NCI-H1436 (cell line): Measurements from ENCODE around the gene FKBP8.
"Not testable (repeated sequence)": the region's sequence is repeated elsewhere in the genome, so short reads cannot be mapped to it uniquely, and the experiment has no call there.

Experiments used
- DNase-seq: peaks from one replicate; lab custom pipeline; 2025; lab: John Stamatoyannopoulos, UW

FKBP8 gene

GRCh38 chr19:18558604-18559003, 15.2 kb upstream of the FKBP8 start:
- no peak for DNase-seq

GRCh38 chr19:18558202-18558555, 14.8 kb upstream of the FKBP8 start:
- DNase-seq = no peak

- peak; percentile 96 for DNase-seq
Measured at GRCh38 chr19:18557411-18558201, 14.2 kb upstream of the FKBP8 start, which contains the start of gene KXD1. KXD1 (plus strand) TSS chr19:18557870; CDS start chr19:18562057, 4,187 bp downstream.

- DNase-seq = no peak
Measured at GRCh38 chr19:18551631-18552030, 8.3 kb upstream of the FKBP8 start.

GRCh38 chr19:18543814-18544475, 572 bp upstream of the FKBP8 start:
- DNase-seq = peak; percentile 60

- DNase-seq = no peak
Measured at GRCh38 chr19:18541992-18542940, 1.1 kb downstream of the FKBP8 start.

GRCh38 chr19:18541258-18541991, 1.9 kb downstream of the FKBP8 start:
- DNase-seq = no peak

- not testable (repeated sequence) for DNase-seq
Measured at GRCh38 chr19:18540200-18540599, 3.2 kb downstream of the FKBP8 start.

GRCh38 chr19:18539372-18539771, 4.0 kb downstream of the FKBP8 start:
- DNase-seq = no peak

GRCh38 chr19:18538115-18538514, 5.3 kb downstream of the FKBP8 start:
- DNase-seq = no peak

GRCh38 chr19:18537431-18537830, 5.9 kb downstream of the FKBP8 start:
- no peak for DNase-seq

GRCh38 chr19:18536475-18536874, 6.9 kb downstream of the FKBP8 start:
- DNase-seq = no peak

GRCh38 chr19:18533058-18533457, 10.3 kb downstream of the FKBP8 start:
- no peak for DNase-seq

GRCh38 chr19:18532168-18532890, 11.0 kb downstream of the FKBP8 start:
- no peak for DNase-seq

GRCh38 chr19:18531485-18531884, 11.9 kb downstream of the FKBP8 start:
- no peak for DNase-seq

GRCh38 chr19:18529782-18530181, 13.6 kb downstream of the FKBP8 start:
- no peak for DNase-seq

GRCh38 chr19:18526316-18526715, 17.1 kb downstream of the FKBP8 start:
- no peak for DNase-seq

GRCh38 chr19:18523841-18524240, 19.5 kb downstream of the FKBP8 start:
- DNase-seq = no peak

GRCh38 chr19:18522862-18523440, 20.4 kb downstream of the FKBP8 start:
- DNase-seq = not testable (repeated sequence)

GRCh38 chr19:18522124-18522861, 21.1 kb downstream of the FKBP8 start:
- DNase-seq = peak; percentile 100
